ENCODE measurements around the gene RACK1.

Gene RACK1

GRCh38 chr5:181189363-181189961 is 54.2 kb downstream of the RACK1 start:
- DNase-seq (ENCODE audit: low spot score) = peak; percentile 39
- no peak for TF ChIP-seq CTCF (IDR thresholded peaks at IDR 0.05; ENCODE audit: extremely low read depth, missing control alignments)

GRCh38 chr5:181188700-181189362 is 54.9 kb downstream of the RACK1 start:
- TF ChIP-seq CTCF (IDR thresholded peaks at IDR 0.05; ENCODE audit: extremely low read depth, missing control alignments) = no peak
- peak; percentile 68 for DNase-seq (ENCODE audit: low spot score)

- TF ChIP-seq CTCF (IDR thresholded peaks at IDR 0.05; ENCODE audit: extremely low read depth, missing control alignments) = no peak
- DNase-seq (ENCODE audit: low spot score) = peak; percentile 58
Measured at GRCh38 chr5:181187500-181188213, 56.0 kb downstream of the RACK1 start.

- no peak for DNase-seq (ENCODE audit: low spot score)
- no peak for TF ChIP-seq CTCF (IDR thresholded peaks at IDR 0.05; ENCODE audit: extremely low read depth, missing control alignments)
Measured at GRCh38 chr5:181186986-181187499, 56.7 kb downstream of the RACK1 start.
